ENCODE results near the gene SLC8A1.

Gene SLC8A1

GRCh38 chr2:40458271-40458794, 6.4 kb upstream of the SLC8A1 start:
- DNase-seq (ENCODE audit: low read depth, low spot score) = no peak

DNA sequence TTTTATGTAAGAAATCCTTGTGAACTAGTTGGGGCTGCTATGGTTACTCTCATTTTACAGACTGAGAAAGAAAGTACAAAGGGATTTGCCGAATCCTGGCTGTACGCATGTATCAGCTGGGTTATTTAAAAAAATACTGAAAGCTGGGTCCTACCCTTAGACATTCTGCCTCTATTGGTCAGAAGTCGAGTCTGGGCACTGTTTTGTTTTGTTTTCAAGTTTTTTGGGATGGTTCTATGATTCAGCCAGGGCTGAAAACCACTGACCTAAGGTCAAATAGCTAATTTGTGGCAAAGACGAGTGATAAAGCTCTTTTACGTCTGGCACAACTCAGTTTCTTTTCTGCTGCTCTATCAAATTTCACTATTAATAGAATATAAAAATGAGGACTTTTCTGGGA, 5.9 kb upstream of the SLC8A1 start:
- no peak for DNase-seq (ENCODE audit: low read depth, low spot score)

GRCh38 chr2:40457366-40457765, 5.5 kb upstream of the SLC8A1 start:
- no peak for DNase-seq (ENCODE audit: low read depth, low spot score)

GRCh38 chr2:40456926-40457325, 5.0 kb upstream of the SLC8A1 start:
- no peak for DNase-seq (ENCODE audit: low read depth, low spot score)

GRCh38 chr2:40455661-40456060, 3.8 kb upstream of the SLC8A1 start:
- no peak for DNase-seq (ENCODE audit: low read depth, low spot score)

GRCh38 chr2:40454321-40454720, 2.4 kb upstream of the SLC8A1 start:
- DNase-seq (ENCODE audit: low read depth, low spot score) = no peak

DNA sequence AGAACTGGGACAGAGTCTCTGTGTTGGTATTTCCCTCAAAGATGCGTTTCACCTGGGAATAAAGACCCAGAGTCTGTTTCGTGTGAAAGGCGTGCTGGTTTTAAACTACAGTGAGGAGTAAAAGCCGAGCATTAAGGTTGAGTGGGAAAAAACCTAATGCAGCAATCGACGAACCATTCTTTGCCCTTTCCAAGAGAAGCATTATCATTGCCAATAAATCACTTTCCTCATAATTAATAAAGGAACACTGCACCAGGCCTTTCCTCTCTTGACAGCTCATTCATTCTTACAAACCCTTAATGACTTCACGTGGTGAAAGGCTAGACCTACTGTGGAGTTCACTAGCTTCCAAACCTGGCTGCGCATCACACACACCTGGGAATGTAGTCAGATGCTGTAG, 896 bp upstream of the SLC8A1 start:
- DNase-seq (ENCODE audit: low read depth, low spot score) = no peak

DNA sequence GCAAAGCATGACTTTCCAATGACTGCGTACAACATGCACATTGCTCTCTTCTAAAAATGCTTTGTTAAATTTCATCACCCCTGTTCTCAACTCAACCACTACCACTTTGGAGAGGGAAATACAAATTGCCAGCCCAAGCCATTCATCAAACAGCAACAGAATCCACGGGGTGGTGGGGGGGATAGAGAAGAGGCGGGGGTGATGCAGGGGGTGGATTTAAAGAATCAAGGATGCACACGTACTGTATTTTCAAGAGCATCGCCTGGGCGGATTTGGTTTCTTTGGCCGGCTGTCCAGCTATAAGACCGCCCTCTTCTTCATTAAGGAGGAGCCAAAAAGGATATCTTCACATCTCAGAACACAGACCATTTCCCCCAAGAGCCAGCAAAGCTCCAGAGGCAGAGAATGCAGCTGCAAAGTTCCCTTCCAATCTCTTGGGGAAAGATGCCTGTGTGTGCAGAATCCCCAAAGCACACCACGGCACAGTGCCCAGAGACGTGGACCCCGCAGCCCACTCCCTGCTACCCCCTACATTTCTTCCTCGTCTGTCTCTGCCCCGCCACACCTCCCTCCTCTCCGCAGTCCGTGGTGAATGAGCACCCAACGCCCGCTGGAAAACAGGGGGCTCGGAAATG, 977 bp downstream of the SLC8A1 start:
- no peak for DNase-seq (ENCODE audit: low read depth, low spot score)

DNA sequence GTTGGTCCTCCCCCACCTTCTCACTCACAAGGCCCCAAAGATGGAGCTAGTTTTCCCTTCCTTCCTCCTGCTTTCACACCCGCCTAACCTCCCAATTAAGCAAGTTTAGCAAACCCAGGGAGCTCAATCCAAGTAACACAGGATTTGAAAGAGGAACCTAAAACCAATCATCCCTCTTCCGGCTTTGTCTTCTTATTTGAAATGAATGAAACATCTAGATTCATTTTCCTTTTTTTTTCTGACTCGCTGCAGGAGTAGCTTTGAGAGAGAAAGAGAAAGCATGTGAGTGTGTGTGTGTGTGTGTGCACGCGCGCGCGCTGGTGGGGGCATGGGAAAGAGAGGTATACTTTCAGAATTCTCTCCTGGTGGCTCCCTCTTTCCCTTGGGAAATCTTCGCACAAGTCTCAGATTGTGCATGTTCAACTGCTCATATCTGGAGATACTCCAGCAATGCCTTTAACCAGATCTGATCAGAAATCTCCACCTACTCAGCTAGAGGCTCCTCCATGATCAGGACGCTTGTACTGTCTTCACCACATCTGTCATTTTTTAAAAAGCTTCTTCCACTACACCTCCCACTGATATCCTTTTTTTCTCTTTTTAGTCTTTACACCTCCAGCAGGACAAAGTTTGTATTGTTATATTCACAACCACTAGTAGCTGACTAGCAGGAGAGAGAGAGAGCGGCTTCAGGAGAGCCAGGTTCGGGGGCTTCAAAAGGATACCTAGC, 1.7 kb downstream of the SLC8A1 start:
- DNase-seq (ENCODE audit: low read depth, low spot score) = no peak

DNA sequence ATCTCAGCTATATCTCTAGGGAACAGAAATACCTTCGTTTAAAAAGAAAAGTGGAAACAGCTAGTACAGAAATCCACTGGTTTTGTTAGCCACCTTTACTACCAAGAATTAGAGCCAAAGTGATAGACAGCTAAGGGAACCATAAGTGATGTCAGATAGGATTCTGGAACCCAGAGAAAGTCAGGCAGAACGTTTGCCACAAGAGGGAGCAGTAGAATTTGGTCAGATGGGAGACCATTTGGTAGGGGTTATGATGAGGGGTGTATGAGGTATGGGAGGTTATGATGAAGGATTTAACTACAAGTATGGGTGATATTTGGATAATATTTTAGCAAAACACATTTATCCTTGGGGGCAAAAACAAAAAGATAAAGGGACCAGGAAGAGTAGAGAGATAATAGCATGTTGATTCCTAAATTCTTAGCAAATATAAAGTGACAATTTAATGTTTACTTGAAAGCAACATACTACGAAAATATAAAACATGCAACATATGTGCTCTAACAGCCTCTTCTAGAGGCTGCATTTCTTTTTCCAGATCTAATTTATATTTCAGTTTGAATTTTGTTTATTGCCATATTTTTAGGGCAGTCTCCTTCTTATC, 3.3 kb downstream of the SLC8A1 start:
- no peak for DNase-seq (ENCODE audit: low read depth, low spot score)

- no peak for DNase-seq (ENCODE audit: low read depth, low spot score)
Measured at GRCh38 chr2:40445467-40445866, 6.4 kb downstream of the SLC8A1 start.

- DNase-seq (ENCODE audit: low read depth, low spot score) = no peak
Measured at GRCh38 chr2:40440835-40441234, 11.1 kb downstream of the SLC8A1 start.

DNA sequence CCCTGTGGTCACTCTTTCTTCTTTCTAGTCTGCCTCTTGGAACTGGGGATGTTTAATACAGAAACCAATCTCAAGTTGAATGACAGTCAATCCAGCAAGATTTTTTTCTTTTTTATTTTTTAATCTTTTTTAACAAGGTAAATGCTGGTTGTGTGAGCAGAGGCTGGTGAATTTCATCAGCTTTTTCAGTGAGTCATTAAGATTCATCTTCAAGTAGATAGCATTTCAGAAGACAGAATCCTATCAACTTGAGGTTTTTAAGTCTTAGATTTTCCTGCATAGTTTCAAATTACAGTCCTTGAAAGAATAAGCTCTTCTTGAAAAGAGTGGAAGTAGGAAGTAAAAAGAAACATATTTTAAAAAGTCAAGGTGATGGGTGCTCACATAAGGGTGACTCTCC, 12.4 kb downstream of the SLC8A1 start:
- DNase-seq (ENCODE audit: low read depth, low spot score) = no peak

GRCh38 chr2:40436093-40436475, 15.8 kb downstream of the SLC8A1 start:
- no peak for DNase-seq (ENCODE audit: low read depth, low spot score)

DNA sequence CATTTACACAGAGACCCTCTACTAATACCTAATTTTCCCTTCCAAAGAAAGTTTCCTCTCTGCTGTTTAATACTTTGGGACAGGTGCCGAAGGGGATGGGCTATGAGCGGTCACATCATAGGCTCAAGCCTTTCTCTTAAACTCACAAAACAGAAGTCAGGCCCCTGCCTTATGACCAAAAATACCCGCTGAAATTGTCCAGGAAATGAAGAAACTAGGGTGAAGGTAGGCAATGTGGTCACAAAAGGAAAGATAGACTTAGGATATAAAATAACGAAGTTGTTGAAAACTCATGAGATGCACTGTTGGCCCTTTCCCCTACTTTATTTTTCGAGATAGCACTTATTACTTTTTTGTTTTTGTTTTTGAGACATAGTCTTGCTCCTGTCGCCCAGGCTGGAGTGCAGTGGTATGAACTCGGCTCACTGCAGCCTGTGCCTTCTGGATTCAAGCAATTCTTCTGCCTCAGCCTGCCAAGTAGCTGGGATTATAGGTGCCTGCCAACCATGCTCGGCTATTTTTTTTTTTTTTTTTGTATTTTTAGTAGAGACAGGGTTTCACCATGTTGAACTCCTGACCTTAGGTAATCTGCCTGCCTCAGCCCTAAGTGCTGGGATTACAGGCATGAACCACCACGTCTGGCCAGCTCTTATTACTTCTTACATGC, 16.3 kb downstream of the SLC8A1 start:
- DNase-seq (ENCODE audit: low read depth, low spot score) = no peak

- DNase-seq (ENCODE audit: low read depth, low spot score) = no peak
Measured at GRCh38 chr2:40434731-40435271, 17.1 kb downstream of the SLC8A1 start.

DNA sequence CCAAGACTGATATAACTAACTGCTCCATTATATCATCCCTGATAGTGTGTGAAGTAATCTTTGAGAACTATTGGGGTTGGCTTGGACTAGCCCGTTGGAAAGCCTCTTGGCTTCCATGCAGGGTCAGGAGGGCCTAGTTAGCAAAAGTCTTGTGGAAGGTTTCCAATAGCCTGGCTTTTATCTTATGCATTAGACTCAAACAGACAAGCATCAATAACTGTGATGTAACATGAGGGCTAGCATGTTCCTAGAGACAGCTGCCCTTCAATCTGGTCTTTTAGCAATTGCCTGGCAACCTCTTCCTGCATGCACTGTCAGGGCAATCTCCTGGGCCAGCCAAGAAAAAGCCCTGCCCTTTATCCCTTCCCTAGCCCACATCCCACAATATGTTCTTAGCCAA, 18.2 kb downstream of the SLC8A1 start:
- DNase-seq (ENCODE audit: low read depth, low spot score) = no peak

DNA sequence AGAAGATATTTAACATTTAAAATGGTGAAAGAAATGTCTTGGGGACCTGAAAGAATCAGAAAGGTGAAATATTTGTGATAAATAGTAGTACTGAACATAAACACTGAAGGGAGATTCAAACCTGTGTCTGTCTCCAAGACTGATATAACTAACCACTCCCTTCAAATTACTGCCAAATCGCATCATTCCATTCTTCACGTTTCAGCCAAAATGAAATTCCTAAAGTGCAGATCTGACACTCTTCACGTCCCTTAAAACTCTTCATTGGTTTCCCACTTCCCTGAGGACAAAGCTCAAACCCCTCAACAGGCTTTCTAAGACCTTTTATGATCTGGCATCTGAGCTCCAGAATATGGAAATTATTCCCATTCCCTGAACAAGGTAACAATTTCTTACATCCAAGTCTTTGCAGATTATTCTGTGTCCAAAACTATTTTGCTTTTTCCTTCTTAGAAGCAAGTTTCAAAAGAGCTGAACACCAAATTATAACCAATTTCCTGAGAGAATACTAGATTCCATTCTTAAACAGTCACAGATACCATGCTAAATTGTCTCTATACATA, 18.9 kb downstream of the SLC8A1 start:
- DNase-seq (ENCODE audit: low read depth, low spot score) = no peak

- DNase-seq (ENCODE audit: low read depth, low spot score) = no peak
Measured at GRCh38 chr2:40431600-40431955, 20.3 kb downstream of the SLC8A1 start.

- no peak for DNase-seq (ENCODE audit: low read depth, low spot score)
Measured at GRCh38 chr2:40430776-40431599, 20.9 kb downstream of the SLC8A1 start.

- no peak for DNase-seq (ENCODE audit: low read depth, low spot score)
Measured at GRCh38 chr2:40428439-40428838, 23.5 kb downstream of the SLC8A1 start.
